GM10248 (cell line): ENCODE data around the gene BEX4.

Source experiments
- CTCF ChIA-PET: fragments of 300-600 bp; sonication (Branson Sonifier 250); formaldehyde crosslinking; extraction: SDS; loops from one replicate; lab custom pipeline; 2021; ENCODE audit warnings: antibody characterized with exemption; lab: Yijun Ruan, JAX
- POLR2A ChIA-PET: fragments of 350-650 bp; sonication (Branson Sonifier 250); formaldehyde crosslinking; extraction: SDS; loops from one replicate; lab custom pipeline; 2020; ENCODE audit warnings: antibody characterized with exemption; lab: Yijun Ruan, JAX
- DNase-seq: peaks from one replicate; pipeline ENCODE4 v3.0.0; 2012; ENCODE audit errors: extremely low spot score
- TF ChIP-seq, protein P1 (sequence below): IDR thresholded peaks from 2 replicates; pipeline ENCODE4 v1.5.1; 2012; ENCODE audit warnings: mild to moderate bottlenecking, low read depth; ENCODE audit errors: extremely low read depth, missing control alignments, control extremely low read depth

The BEX4 gene

DNA sequence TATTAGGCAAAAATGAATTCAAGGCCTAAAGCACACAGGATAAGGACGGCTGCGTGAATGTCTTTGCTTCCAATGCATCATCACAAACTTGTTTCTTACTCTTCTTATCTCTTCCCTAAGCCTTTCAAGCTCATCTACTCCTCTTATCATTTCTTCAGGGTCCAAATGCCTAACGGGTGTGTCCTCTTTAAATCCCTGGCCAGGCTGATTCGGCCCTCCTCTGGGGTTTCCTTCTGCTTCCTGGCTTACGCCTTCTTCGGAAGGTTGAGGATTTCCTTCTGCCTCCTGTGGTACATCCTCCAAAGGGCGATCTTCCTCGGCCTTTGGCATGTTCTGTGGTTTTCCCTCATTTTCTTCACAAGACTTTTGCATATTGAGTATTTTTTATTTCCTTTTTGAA, 38.7 kb downstream of the BEX4 start:
- TF ChIP-seq, protein P1, sequence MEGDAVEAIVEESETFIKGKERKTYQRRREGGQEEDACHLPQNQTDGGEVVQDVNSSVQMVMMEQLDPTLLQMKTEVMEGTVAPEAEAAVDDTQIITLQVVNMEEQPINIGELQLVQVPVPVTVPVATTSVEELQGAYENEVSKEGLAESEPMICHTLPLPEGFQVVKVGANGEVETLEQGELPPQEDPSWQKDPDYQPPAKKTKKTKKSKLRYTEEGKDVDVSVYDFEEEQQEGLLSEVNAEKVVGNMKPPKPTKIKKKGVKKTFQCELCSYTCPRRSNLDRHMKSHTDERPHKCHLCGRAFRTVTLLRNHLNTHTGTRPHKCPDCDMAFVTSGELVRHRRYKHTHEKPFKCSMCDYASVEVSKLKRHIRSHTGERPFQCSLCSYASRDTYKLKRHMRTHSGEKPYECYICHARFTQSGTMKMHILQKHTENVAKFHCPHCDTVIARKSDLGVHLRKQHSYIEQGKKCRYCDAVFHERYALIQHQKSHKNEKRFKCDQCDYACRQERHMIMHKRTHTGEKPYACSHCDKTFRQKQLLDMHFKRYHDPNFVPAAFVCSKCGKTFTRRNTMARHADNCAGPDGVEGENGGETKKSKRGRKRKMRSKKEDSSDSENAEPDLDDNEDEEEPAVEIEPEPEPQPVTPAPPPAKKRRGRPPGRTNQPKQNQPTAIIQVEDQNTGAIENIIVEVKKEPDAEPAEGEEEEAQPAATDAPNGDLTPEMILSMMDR, result no peak
- DNase-seq, result no peak
- CTCF ChIA-PET, result interaction anchor here (1.1 kb wide), 1 partner anchor 42 kb away, joined by 4 read pairs; no protein-coding TSS in a partner anchor
- POLR2A ChIA-PET, result no interaction called here

DNA sequence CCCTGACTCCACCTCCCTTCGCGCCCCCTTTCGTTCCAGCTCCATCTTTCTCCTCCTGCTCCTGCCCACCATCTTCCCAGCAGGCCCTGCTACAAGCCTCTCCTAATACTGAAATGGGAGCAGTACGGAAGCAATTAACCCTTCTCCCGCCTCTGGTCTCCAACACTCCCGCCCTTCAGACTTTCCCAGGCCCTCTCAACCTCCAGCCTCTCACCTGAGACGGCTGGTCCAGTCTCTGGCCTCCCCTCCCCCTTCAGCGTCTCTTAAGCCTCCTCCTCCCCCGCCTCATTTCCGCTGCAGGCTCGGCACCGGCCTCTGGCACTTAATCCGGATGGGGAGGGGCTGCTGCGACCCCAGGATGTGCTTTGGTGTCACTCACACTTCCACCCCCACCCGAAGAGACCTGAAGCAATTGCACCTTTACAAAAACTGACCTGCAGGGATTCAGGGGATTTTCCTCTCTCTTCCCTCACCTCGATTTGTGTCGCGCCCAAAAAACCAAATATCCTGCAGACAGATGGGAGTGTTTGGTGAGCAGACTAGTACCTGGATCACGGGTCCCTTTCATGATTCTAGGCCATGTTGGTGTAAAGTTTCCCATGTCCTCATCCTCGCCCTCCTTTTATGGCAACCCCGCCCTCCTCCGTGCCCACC, 39.4 kb downstream of the BEX4 start:
- peak; percentile 28 for DNase-seq
- POLR2A ChIA-PET, result no interaction called here
- CTCF ChIA-PET, result interaction anchor here (1.0 to 1.1 kb wide), 2 partner anchors 43 kb away, joined by 3 to 4 read pairs; no protein-coding TSS in a partner anchor
- TF ChIP-seq, protein P1, result no peak

DNA sequence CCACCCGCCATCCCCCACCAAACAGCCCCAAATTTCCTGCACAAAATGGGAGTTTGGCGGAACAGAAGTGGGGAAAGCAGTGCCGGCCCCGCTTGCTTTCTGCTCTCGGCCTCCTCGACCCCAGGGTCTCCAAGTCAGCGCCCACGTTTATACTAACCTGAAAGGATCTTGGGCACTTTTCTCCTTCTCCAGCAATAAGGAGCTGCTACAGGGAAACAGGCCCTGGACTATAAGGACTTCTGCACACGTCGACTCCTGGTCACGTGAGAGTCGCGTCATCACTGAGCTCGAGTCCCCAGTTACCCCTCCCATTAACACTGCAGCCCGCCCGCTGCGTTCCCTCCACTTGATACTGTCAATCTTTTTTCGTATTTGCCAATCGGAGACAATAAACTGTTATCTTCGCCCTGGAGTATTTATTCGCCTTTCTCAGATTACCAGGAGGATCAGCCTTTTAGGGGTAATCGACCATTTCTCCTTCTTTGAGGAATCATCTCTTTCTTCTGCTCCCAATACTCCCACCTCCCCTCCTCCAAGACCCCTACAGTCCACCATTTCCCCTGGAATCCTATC, 40.1 kb downstream of the BEX4 start, which contains the start of gene TCEAL8:
TCEAL8 (minus strand) TSS at position 235 of the 573 bp plus-strand sequence. CDS start 1,176 bp downstream, outside the sequence.
- peak; percentile 56 for DNase-seq
- TF ChIP-seq, protein P1, result no peak
- CTCF ChIA-PET, result interaction anchor here (1.0 kb wide), 1 partner anchor 44 kb away, joined by 3 read pairs; no protein-coding TSS in a partner anchor
- POLR2A ChIA-PET, result interaction anchor here (0.5 kb wide), 1 partner anchor 413 kb away, joined by 4 read pairs; no protein-coding TSS in a partner anchor

DNA sequence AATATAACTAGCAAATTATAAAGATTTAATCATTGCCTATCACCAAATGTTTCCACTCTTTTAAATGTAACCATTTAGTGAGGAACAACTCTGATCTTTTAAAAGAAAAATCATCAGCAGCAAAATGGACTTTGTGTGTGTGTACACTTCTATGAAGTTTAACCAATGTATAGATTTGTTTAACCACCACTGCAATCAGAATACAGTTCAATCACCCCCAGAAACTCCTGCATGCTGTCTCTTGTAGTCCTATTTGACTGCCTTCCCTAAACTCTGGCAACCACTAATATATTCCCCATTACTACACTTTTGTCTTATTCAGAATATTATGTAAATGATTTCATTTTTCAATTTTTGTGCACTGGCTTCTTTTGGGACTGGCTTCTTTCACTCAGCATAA, 41.7 kb downstream of the BEX4 start:
- ChIA-PET CTCF (interaction anchor here (1.2 kb wide), 1 partner anchor 8 kb away, joined by 3 read pairs; no protein-coding TSS in a partner anchor), POLR2A (no interaction called here)
- TF ChIP-seq, protein P1, result no peak
- no peak for DNase-seq

DNA sequence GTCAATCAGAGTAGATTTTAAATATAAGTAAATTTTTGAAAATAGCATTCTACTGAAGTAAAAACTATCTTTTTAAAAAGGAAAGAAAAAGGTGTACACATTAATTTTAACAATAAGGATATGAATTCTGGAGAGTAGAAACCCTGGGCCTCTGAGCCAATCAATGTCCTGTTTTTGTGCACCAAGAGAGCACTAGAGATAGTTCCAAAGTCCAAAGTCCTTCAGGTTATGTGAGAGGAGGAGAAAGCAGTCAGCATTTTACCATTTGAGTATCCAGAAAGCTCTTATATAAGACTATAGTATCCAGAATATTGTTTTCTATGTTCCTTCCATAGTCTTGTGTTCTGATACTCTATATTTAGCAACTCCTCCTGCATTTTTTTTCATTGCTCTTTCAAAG, 43.4 kb downstream of the BEX4 start:
- POLR2A ChIA-PET, result no interaction called here
- CTCF ChIA-PET, result interaction anchor here (0.9 kb wide), 1 partner anchor 14 kb away, joined by 3 read pairs; no protein-coding TSS in a partner anchor
- TF ChIP-seq, protein P1, result no peak
- no peak for DNase-seq
